OCI-LY7 (cell line): ENCODE results near the gene DIP2C. TPM values are rescaled to one million over a fixed set of nuclear protein-coding genes. Genes with fewer than 3 reads are reported as not detected.

ENCODE experiments used
- BruUV-seq: library from RNA; stranded (reverse); fragments of 400-500 nt; replicated peaks from 2 replicates; lab custom pipeline; 2021; lab: Mats Ljungman, UMichigan
- CTCF ChIA-PET: fragments of 300-600 bp; sonication (Branson Sonifier 250); formaldehyde crosslinking; loops from one replicate; lab custom pipeline; 2022; ENCODE audit warnings: antibody characterized with exemption; ENCODE audit not compliant: unreplicated experiment; lab: Charles Lee
- POLR2A ChIA-PET: fragments of 300-600 bp; sonication (Branson Sonifier 250); formaldehyde crosslinking; loops from one replicate; lab custom pipeline; 2022; ENCODE audit warnings: antibody characterized with exemption; lab: Charles Lee
- DNase-seq: peaks from one replicate; pipeline ENCODE4 v3.0.0-alpha.2; 2015; ENCODE audit warnings: low spot score
- H2AFZ ChIP-seq: fragments of 200-600 bp; sonication (generic), shearing (Covaris generic); 2 replicates; pipeline ENCODE4 v1.6.1; 2014; ENCODE audit warnings: mild to moderate bottlenecking, antibody characterized with exemption, low read length, moderate library complexity
- H3K27ac ChIP-seq: fragments of 200-600 bp; sonication (generic); 2 replicates; pipeline ENCODE4 v1.5.1; 2014; ENCODE audit warnings: mixed run types, low read depth, mild to moderate bottlenecking, moderate library complexity, low read length, inconsistent platforms; ENCODE audit not compliant: poor library complexity, severe bottlenecking
- H3K36me3 ChIP-seq: fragments of 200-600 bp; sonication (generic); 2 replicates; pipeline ENCODE4 v1.6.1; 2014; ENCODE audit warnings: mild to moderate bottlenecking, antibody characterized with exemption, low read length, moderate library complexity, mixed read lengths; ENCODE audit not compliant: insufficient read depth
- H3K4me1 ChIP-seq: fragments of 200-600 bp; sonication (generic); 2 replicates; pipeline ENCODE4 v1.5.1; 2014; ENCODE audit warnings: mild to moderate bottlenecking, low read length; ENCODE audit not compliant: insufficient read depth, poor library complexity, severe bottlenecking
- H3K4me2 ChIP-seq: fragments of 200-600 bp; sonication (generic); 2 replicates; pipeline ENCODE4 v1.6.1; 2014; ENCODE audit warnings: mild to moderate bottlenecking, low read length
- H3K4me3 ChIP-seq: fragments of 200-600 bp; sonication (generic); 2 replicates; pipeline ENCODE4 v1.5.1; 2014; ENCODE audit warnings: mild to moderate bottlenecking, low read depth, low read length; ENCODE audit not compliant: poor library complexity, severe bottlenecking
- H3K79me2 ChIP-seq: fragments of 200-600 bp; sonication (generic); 2 replicates; pipeline ENCODE4 v1.6.1; 2016; ENCODE audit warnings: low read depth, mild to moderate bottlenecking, low read length, moderate library complexity, mixed read lengths; ENCODE audit not compliant: insufficient read depth
- H3K9me2 ChIP-seq: fragments of 200-600 bp; sonication (generic); 2 replicates; pipeline ENCODE4 v1.6.1; 2016; ENCODE audit warnings: mild to moderate bottlenecking, low read length, mixed read lengths; ENCODE audit not compliant: insufficient read depth
- H3K9me3 ChIP-seq: fragments of 200-600 bp; sonication (generic); 2 replicates; pipeline ENCODE4 v1.6.1; 2014; ENCODE audit warnings: mild to moderate bottlenecking, mixed run types, low read length, mixed read lengths
- H4K20me1 ChIP-seq: fragments of 200-600 bp; sonication (generic); 2 replicates; pipeline ENCODE4 v1.6.1; 2014; ENCODE audit warnings: mild to moderate bottlenecking, antibody characterized with exemption, low read length, moderate library complexity, mixed read lengths; ENCODE audit not compliant: insufficient read depth
- EZH2phosphoT487 ChIP-seq: fragments of 200-600 bp; sonication (generic); IDR thresholded peaks from 2 replicates; pipeline ENCODE4 v1.6.1; 2018; ENCODE audit warnings: low read depth, borderline replicate concordance, mild to moderate bottlenecking, mixed run types, antibody characterized with exemption, low read length, moderate library complexity, mixed read lengths
- intact Hi-C: fragments of 100-400 bp; cut with micrococcal nuclease; formaldehyde crosslinking; loops from one replicate; pipeline ENCODE4 v1.10.0; 2022; ENCODE audit not compliant: unreplicated experiment
- total RNA-seq, 2 experiments: library from RNA; depleted of rRNA in 1 of 2; stranded (reverse); fragments of >200 nt in 1 of 2; shearing (Covaris generic) in 1 of 2; gene quantifications; 2 replicates each; pipeline ENCODE4 v1.2.3, GENCODE V29; 2014 to 2022
- TF ChIP-seq, protein P1 (sequence below): fragments of 200-600 bp; sonication (generic); conservative IDR thresholded peaks from 2 replicates; pipeline ENCODE4 v1.5.1; 2014; ENCODE audit warnings: mild to moderate bottlenecking, antibody characterized with exemption, low read length, moderate library complexity, mixed read lengths

Gene DIP2C
- total RNA-seq, 2 experiments from 2014 or later, result 10.9 to 29.5 TPM

DNA sequence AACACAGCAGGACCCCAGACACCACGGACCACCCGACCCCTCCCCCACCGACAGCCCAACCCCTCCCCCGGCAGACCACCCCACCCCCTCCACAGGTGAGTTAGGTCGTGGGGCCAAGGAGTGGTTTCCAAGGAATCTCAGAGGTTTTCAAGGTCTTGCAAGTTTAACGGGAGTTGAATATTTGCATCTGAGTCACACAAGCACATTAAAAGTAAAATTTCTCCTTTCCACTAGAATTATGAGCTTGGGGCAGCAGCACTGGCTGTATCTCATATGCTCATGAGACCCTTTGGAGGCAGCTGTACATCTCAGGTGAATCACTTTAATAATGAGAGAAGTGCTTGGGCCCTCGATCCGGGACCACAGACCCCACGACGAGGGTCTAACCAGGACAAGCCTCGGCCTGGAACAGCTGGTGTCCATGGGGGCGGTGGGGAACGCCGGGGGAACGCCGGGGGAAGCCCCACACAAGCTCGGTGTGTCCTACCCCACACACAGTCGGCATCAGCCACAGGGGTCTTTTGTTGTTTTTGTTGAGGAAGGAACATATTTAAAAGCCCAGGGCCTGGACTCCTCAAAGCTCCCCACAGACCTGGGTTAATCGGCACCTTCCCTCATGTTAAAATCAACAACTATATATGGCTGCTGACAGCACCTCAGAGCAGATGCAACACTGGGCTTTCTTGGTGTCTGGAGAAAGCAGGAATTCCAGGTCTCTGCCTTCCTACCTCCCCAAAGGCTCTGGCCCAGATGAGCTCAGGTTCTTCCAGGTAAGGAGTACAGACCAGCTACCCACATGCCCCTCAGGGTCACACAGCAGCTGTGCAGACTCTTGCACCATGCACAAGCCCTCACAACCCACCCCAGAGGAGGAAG, 130.3 kb downstream of the DIP2C start:
- no TSS peak for BruUV-seq
- Histone ChIP-seq H3K79me2 (no peaks in the 10 kb centered on the region), H3K4me3 (no peak overlapping the region), H4K20me1 (no peaks in the 10 kb centered on the region), H3K4me2 (peak overlapping the region; percentile 24; the same call in 1 of the 2 replicates), H3K9me3 (peaks cover 9% of the 10 kb centered on the region; the same call in 1 of the 2 replicates), H2AFZ (no peak overlapping the region), H3K36me3 (no peaks in the 10 kb centered on the region), H3K9me2 (no peaks in the 10 kb centered on the region), H3K27ac (no peak overlapping the region), H3K4me1 (peaks cover 42% of the 10 kb centered on the region)
- CTCF ChIA-PET, result interaction anchor here (0.6 kb wide), 1 partner anchor 146 kb away, joined by 7 read pairs; no protein-coding TSS in a partner anchor
- intact Hi-C loops, result no loop called here
- POLR2A ChIA-PET, result interaction anchor here (0.8 to 1.6 kb wide), 5 partner anchors 9 to 19 kb away, joined by 4 to 9 read pairs (median 5); no protein-coding TSS in a partner anchor
- TF ChIP-seq, protein P1, sequence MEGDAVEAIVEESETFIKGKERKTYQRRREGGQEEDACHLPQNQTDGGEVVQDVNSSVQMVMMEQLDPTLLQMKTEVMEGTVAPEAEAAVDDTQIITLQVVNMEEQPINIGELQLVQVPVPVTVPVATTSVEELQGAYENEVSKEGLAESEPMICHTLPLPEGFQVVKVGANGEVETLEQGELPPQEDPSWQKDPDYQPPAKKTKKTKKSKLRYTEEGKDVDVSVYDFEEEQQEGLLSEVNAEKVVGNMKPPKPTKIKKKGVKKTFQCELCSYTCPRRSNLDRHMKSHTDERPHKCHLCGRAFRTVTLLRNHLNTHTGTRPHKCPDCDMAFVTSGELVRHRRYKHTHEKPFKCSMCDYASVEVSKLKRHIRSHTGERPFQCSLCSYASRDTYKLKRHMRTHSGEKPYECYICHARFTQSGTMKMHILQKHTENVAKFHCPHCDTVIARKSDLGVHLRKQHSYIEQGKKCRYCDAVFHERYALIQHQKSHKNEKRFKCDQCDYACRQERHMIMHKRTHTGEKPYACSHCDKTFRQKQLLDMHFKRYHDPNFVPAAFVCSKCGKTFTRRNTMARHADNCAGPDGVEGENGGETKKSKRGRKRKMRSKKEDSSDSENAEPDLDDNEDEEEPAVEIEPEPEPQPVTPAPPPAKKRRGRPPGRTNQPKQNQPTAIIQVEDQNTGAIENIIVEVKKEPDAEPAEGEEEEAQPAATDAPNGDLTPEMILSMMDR, result no peak
- no peak for TF ChIP-seq EZH2phosphoT487
- no peak for DNase-seq

DNA sequence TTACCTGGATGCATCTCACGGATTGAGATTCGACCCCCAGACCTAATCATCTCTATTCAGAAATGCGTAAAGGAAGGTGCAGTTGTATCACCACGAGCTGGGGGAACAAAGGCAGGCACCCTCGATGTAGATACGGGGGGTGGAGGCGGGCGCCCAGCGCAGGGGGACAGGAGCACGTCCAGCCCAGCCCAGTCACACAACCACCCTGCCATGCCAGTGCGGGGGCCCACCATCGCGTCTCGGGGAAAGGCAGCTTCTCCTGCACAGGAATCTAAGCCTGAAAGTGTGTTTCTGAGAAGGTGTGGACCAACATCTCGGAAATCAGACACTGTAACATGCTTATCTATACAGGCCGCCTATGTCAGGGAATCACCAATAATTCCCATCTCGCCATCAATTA, 131.1 kb downstream of the DIP2C start:
- no peaks in the 10 kb centered on the region for H3K79me2 ChIP-seq

More for the DNA sequence above, 131.1 kb downstream of the DIP2C start:
- intact Hi-C loops, result no loop called here
- Histone ChIP-seq H3K9me3 (peaks cover under 1% of the 10 kb centered on the region; the same call in 1 of the 2 replicates), H3K4me1 (peaks cover 42% of the 10 kb centered on the region), H3K4me3 (no peak overlapping the region), H3K4me2 (peak overlapping the region; percentile 32; the same call in 1 of the 2 replicates), H4K20me1 (no peaks in the 10 kb centered on the region), H3K27ac (peak overlapping the region; percentile 37), H3K9me2 (no peaks in the 10 kb centered on the region), H3K36me3 (no peaks in the 10 kb centered on the region), H2AFZ (peak overlapping the region; percentile 81)
- TF ChIP-seq, protein P1, result no peak
- TF ChIP-seq EZH2phosphoT487, result no peak
- POLR2A ChIA-PET, result interaction anchor here (1.6 kb wide), 2 partner anchors 11 to 19 kb away, joined by 5 read pairs; no protein-coding TSS in a partner anchor
- DNase-seq, result no peak
- CTCF ChIA-PET, result no interaction called here
- no TSS peak for BruUV-seq
